Lower leg skin (tissue), 4 donors: ENCODE measurements around the gene ADGRG7. TPM values are rescaled to one million over a fixed set of nuclear protein-coding genes. Genes with fewer than 3 reads are reported as not detected.

Experiments used
- DNase-seq, 2 donors: peaks; one replicate each; pipeline ENCODE4 v3.0.0-alpha.2; 2019; ENCODE audit warnings: low spot score in 2 of 2
- H3K4me3 ChIP-seq: fragments of 200-600 bp; sonication (generic); 2 replicates; pipeline ENCODE4 v1.5.1; 2017; ENCODE audit warnings: mild to moderate bottlenecking, low read depth; ENCODE audit not compliant: poor library complexity, severe bottlenecking
- POLR2A ChIP-seq, 2 donors: fragments of 450-650 bp; IDR thresholded peaks; one replicate each; pipeline ENCODE4 v1.6.1; 2016 to 2017; ENCODE audit warnings: antibody characterized with exemption in 2 of 2, mild to moderate bottlenecking in 1 of 2, moderate library complexity in 1 of 2
- WGBS, 2 donors: methylation state at CpG; one replicate each; pipeline ENCODE4 v1.1.5; 2018; 5-methylcytosine and 5-hydroxymethylcytosine counted together
- intact Hi-C: fragments of 100-400 bp; cut with DNase I; formaldehyde crosslinking; loops from one replicate; pipeline ENCODE4 v1.15.0; 2023; ENCODE audit warnings: low total_unique reads
- total RNA-seq, 4 donors: library from RNA; depleted of rRNA; stranded (reverse); fragments of >200 nt; gene quantifications; one replicate each; pipeline ENCODE4 v1.1.0, GENCODE V29; 2016
- TF ChIP-seq, protein P1 (sequence below), 3 donors: fragments of 450-650 bp; IDR thresholded peaks; one replicate each; pipeline ENCODE4 v1.5.1; 2016; ENCODE audit warnings: antibody characterized with exemption in 3 of 3, mild to moderate bottlenecking in 3 of 3, moderate library complexity in 2 of 3

Gene ADGRG7
- total RNA-seq, 4 donors from 2014 or later = not detected

DNA sequence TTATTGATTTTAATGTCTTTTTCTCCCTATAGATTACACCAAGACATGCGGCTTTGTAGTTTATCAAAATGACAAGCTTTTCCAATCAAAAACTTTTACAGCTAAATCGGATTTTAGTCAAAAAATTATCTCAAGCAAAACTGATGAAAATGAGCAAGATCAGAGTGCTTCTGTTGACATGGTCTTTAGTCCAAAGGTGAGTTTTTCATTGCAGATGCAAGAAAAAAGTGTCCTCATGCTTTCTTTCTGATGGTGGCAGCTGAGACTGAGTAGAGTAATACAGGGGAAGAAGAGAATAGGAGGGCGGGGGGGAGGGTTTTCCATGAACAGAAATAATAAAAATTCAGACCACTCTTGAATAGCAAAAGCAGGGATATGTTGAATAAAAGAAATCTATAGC lies 36.5 kb downstream of the ADGRG7 start:
- intact Hi-C loops = no loop called here
- DNase-seq = no peak
- TF ChIP-seq POLR2A (IDR thresholded peaks at IDR 0.05) = no peak
- TF ChIP-seq, protein P1, sequence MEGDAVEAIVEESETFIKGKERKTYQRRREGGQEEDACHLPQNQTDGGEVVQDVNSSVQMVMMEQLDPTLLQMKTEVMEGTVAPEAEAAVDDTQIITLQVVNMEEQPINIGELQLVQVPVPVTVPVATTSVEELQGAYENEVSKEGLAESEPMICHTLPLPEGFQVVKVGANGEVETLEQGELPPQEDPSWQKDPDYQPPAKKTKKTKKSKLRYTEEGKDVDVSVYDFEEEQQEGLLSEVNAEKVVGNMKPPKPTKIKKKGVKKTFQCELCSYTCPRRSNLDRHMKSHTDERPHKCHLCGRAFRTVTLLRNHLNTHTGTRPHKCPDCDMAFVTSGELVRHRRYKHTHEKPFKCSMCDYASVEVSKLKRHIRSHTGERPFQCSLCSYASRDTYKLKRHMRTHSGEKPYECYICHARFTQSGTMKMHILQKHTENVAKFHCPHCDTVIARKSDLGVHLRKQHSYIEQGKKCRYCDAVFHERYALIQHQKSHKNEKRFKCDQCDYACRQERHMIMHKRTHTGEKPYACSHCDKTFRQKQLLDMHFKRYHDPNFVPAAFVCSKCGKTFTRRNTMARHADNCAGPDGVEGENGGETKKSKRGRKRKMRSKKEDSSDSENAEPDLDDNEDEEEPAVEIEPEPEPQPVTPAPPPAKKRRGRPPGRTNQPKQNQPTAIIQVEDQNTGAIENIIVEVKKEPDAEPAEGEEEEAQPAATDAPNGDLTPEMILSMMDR (IDR thresholded peaks at IDR 0.05) = no peak
- 93 to 95% methylated on average over 3 of the region's 3 CpGs for WGBS, 2 donors
- H3K4me3 ChIP-seq = no peak overlapping the region

DNA sequence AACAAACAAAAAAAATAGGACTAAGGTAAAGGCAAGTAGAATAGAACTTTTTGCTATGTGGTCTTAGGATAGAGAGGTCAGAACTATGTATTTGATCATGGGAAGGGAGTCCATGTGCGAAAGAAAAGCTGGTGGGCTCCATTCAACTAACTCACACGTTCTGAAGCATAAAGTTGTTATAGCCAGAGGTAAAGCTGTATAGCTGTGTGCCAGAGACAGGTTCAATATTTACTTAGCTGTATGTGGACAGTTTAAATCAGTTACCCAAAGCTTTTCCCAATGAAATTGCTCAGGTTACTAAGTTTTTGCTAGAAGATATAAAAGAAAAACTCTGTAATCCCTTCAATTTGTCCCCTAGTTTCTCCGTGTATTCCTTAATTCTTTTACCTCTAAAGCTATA lies 37.8 kb downstream of the ADGRG7 start:
- intact Hi-C loops = no loop called here
- WGBS, 2 donors = 80 to 86% methylated on average over 3 of the region's 3 CpGs
- DNase-seq = no peak
- TF ChIP-seq, protein P1 (IDR thresholded peaks at IDR 0.05) = no peak
- TF ChIP-seq POLR2A (IDR thresholded peaks at IDR 0.05) = no peak
- no peak overlapping the region for H3K4me3 ChIP-seq

DNA sequence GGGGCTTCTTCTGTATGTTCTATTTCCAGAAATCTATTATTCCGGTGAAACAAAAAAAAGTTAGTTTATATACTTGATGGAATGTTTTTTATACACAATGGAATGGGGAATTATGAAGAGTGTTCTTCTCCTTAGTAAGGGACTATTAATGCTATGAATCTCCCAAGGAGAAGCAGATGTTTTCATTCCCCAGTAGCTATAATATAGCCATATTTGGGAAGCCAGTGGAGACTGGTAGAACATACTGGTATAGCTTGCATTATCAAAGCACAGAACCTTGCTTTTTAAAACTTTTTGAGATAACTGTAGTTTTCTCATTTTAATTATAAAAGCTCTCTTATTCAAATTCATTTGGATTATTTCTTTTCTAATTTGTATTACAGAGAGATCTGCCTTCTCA lies 38.3 kb downstream of the ADGRG7 start:
- 81 to 92% methylated on average over 1 of the region's 1 CpG for WGBS, 2 donors
- DNase-seq = no peak
- no peak overlapping the region for H3K4me3 ChIP-seq
- TF ChIP-seq POLR2A (IDR thresholded peaks at IDR 0.05) = no peak
- TF ChIP-seq, protein P1 (IDR thresholded peaks at IDR 0.05) = no peak
- intact Hi-C loops = no loop called here

DNA sequence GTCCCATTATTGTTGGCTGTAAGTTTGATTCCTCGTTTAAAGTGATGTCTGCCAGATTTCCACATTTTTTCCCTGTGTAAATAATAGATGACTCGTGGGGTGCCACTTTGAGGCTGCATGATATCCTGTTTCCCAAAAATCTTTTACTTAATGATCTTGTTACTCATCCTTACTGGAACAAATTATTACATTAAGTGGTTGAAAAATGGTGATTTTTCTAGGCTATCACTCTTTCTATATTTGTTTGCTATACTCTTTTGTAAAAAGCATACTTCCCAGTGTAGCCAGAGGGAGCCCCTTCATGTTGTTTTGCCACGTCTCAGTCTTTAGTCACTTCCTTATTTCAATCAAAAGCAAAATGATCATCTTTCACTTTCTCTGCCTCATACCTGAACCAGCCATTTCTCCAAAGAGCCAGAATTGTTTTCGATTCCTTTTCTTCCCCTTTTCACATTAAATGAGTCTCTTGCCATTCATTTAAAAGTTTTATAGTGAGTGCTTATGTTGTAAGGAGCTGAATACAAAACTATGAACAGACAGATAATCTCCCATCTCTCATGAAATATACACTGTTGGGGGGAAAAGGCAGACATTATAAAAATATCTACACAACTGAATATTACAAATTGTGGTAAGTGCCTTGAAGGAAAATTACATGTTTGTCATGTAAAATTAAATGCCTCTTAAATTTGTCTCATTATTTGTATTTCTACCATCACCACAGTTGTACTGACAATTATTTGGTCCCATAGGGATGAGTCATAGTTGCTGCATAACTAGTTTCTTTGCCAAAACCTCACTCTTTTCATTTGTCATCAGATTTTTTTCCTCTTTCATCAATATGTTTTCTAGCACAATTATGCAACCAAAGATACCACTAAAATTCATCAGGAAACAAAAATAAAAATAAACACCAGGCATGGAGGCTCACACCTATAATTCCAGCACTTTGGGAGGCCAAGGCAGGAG lies 41.5 kb downstream of the ADGRG7 start:
- peak in 1 of 2 donors; percentile 19 for DNase-seq
- intact Hi-C loops = no loop called here
- WGBS, 2 donors = 21 to 23% methylated on average over 4 of the region's 4 CpGs
- TF ChIP-seq POLR2A (IDR thresholded peaks at IDR 0.05) = no peak
- TF ChIP-seq, protein P1 (IDR thresholded peaks at IDR 0.05) = no peak
- no peak overlapping the region for H3K4me3 ChIP-seq

- no peak for DNase-seq
- H3K4me3 ChIP-seq = no peak overlapping the region
- 89 to 90% methylated on average over 13 of the region's 13 CpGs for WGBS, 2 donors
- intact Hi-C loops = no loop called here
- no peak for TF ChIP-seq POLR2A (IDR thresholded peaks at IDR 0.05)
- TF ChIP-seq, protein P1 (IDR thresholded peaks at IDR 0.05) = no peak
Observed at GRCh38 chr3:100653604-100654294, 44.3 kb downstream of the ADGRG7 start.
